Measurements from ENCODE around the gene MRPS30.

The MRPS30 gene

DNA sequence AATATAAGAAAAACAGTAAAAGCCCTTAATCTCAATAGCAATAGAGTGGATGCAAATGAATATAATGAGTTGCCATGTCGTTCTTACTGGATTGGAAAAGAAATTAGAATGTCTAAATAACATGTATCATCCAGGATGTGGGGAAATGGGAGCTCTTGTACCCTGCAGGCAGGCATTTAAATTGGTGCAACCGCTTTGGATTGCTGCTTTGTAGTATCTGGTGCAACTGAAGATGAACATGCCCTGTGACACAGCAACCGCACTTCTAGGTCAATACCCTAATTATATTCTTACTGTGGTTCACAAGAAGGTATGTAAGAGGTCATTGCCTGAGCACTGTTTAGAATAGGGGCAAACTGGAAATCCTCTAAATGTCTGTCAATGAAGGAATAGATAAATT is 18.9 kb downstream of the MRPS30 start:
- no peaks in the 10 kb centered on the region for H3K9me3 ChIP-seq (replicated peaks; ENCODE audit: low read length)
- no peak overlapping the region for H3K4me2 ChIP-seq (ENCODE audit: low read length)
- no peak overlapping the region for H3K9ac ChIP-seq (ENCODE audit: low read depth, low read length)
- no peak overlapping the region for H3K4me3 ChIP-seq (ENCODE audit: low read length)
- no peaks in the 10 kb centered on the region for H3K4me1 ChIP-seq (ENCODE audit: control insufficient read depth, insufficient read depth, low read length)
- no peaks in the 10 kb centered on the region for H3K27me3 ChIP-seq (ENCODE audit: control insufficient read depth, insufficient read depth, low read length)
- peaks cover 1% of the 10 kb centered on the region for H3K36me3 ChIP-seq (ENCODE audit: insufficient read depth, low read length)

DNA sequence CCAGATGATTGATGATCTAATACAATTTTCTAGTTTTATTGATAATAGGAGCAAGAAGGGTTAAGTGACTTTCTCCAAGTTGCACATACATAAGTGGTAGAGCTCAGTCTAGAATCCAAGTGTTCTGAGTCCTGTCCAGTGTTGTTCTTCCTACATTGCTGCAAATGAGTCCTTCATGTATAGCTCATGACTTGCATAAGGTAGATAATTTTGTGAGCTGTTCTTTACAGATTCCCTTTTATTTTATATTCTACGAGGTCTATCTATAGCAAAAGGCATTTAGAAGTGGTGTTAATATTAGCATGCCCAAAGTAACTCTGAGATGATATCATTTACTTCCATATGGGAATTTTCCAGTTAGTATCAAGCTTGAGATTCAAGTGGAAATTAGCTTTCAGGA is 20.0 kb downstream of the MRPS30 start:
- Histone ChIP-seq H3K9me3 (replicated peaks; ENCODE audit: low read length) (no peaks in the 10 kb centered on the region), H3K36me3 (ENCODE audit: insufficient read depth, low read length) (no peaks in the 10 kb centered on the region), H3K4me2 (ENCODE audit: low read length) (no peak overlapping the region), H3K27me3 (ENCODE audit: control insufficient read depth, insufficient read depth, low read length) (no peaks in the 10 kb centered on the region), H3K9ac (ENCODE audit: low read depth, low read length) (no peak overlapping the region), H3K4me1 (ENCODE audit: control insufficient read depth, insufficient read depth, low read length) (no peaks in the 10 kb centered on the region), H3K4me3 (ENCODE audit: low read length) (no peak overlapping the region)

GRCh38 chr5:44830951-44831350 is 22.2 kb downstream of the MRPS30 start:
- Histone ChIP-seq H3K9ac (ENCODE audit: low read depth, low read length) (no peak overlapping the region), H3K9me3 (replicated peaks; ENCODE audit: low read length) (no peaks in the 10 kb centered on the region), H3K4me3 (ENCODE audit: low read length) (no peak overlapping the region), H3K4me2 (ENCODE audit: low read length) (no peak overlapping the region), H3K27me3 (ENCODE audit: control insufficient read depth, insufficient read depth, low read length) (no peaks in the 10 kb centered on the region), H3K4me1 (ENCODE audit: control insufficient read depth, insufficient read depth, low read length) (no peaks in the 10 kb centered on the region), H3K36me3 (ENCODE audit: insufficient read depth, low read length) (no peaks in the 10 kb centered on the region)

- Histone ChIP-seq H3K9ac (ENCODE audit: low read depth, low read length) (no peak overlapping the region), H3K27me3 (ENCODE audit: control insufficient read depth, insufficient read depth, low read length) (no peaks in the 10 kb centered on the region), H3K4me2 (ENCODE audit: low read length) (no peak overlapping the region), H3K4me1 (ENCODE audit: control insufficient read depth, insufficient read depth, low read length) (no peaks in the 10 kb centered on the region), H3K4me3 (ENCODE audit: low read length) (no peak overlapping the region), H3K9me3 (replicated peaks; ENCODE audit: low read length) (no peaks in the 10 kb centered on the region), H3K36me3 (ENCODE audit: insufficient read depth, low read length) (no peaks in the 10 kb centered on the region)
Measured at GRCh38 chr5:44833249-44833648, 24.5 kb downstream of the MRPS30 start.

GRCh38 chr5:44835693-44836092 is 26.9 kb downstream of the MRPS30 start:
- Histone ChIP-seq H3K4me1 (ENCODE audit: control insufficient read depth, insufficient read depth, low read length) (no peaks in the 10 kb centered on the region), H3K9me3 (replicated peaks; ENCODE audit: low read length) (no peaks in the 10 kb centered on the region), H3K4me2 (ENCODE audit: low read length) (no peak overlapping the region), H3K27me3 (ENCODE audit: control insufficient read depth, insufficient read depth, low read length) (no peaks in the 10 kb centered on the region), H3K36me3 (ENCODE audit: insufficient read depth, low read length) (no peaks in the 10 kb centered on the region), H3K9ac (ENCODE audit: low read depth, low read length) (no peak overlapping the region), H3K4me3 (ENCODE audit: low read length) (no peak overlapping the region)

DNA sequence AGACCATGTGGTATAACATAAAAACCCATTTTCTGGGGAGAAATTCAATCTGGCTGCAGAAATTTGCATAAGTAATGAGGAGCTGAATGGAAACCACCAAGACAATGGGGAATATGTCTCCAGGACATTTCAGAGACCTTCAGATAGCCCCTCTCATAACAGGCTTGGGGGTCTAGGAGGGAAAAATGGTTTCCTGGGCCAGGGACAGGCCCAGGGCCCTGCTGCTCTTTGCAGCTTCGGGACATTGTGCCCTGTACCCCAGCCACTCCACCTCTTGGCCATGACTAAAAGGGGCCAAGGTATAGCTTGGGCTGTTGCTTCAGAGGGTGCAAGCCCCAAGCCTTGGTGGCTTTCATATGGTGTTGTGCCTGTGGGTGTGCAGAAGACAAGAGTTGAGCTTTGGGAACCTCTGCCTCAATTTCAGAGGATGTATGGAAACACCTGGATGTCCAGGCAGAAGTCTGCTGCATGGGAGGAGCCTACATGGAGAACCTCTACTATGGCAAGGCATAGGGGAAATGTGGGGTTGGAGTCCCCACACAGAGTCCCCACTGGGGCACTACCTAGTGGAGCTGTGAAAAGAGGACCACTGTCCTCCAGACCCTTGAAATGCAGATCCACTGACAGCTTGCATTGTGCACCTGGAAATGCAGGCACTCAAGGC is 30.4 kb downstream of the MRPS30 start:
- Histone ChIP-seq H3K36me3 (ENCODE audit: insufficient read depth, low read length) (no peaks in the 10 kb centered on the region), H3K9me3 (replicated peaks; ENCODE audit: low read length) (no peaks in the 10 kb centered on the region), H3K4me2 (ENCODE audit: low read length) (no peak overlapping the region), H3K4me3 (ENCODE audit: low read length) (no peak overlapping the region), H3K9ac (ENCODE audit: low read depth, low read length) (no peak overlapping the region), H3K4me1 (ENCODE audit: control insufficient read depth, insufficient read depth, low read length) (no peaks in the 10 kb centered on the region), H3K27me3 (ENCODE audit: control insufficient read depth, insufficient read depth, low read length) (no peaks in the 10 kb centered on the region)

DNA sequence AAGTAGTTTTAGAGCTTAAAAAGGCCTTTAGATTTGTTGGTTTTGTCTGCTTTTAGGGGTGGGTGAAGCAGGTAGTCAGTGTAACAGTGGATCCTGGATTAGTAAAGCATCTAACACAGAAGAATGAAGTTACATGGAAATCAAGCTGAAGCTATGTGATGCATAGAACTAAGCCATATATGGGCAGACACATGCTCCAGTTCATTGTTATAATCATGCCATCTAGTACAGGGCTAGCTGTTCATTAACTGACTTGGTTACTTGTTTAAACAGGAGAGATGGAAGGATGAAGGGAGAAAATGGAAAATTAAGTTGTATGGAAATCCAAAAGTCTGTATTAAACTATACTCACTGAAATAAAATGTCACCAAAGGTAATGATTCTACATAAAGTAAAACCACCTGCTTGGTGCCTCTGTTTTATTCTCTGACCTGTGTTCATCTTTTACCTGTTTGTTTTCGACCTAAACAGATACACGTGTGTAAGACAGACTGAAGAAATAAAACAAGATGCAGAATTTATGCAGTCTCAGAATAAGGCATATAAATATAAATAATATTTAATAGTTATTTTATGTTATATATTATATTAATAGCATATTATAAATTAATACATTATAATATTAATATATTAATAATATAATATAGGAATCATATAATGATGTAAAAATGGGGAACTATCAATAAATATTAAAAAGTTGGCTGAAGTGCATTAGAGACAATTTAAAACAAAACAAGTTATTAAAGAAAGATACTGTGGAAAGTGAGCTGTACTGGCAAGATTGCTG is 33.9 kb downstream of the MRPS30 start:
- H3K9me3 ChIP-seq (replicated peaks; ENCODE audit: low read length) = no peaks in the 10 kb centered on the region
- H3K4me3 ChIP-seq (ENCODE audit: low read length) = no peak overlapping the region
- H3K36me3 ChIP-seq (ENCODE audit: insufficient read depth, low read length) = no peaks in the 10 kb centered on the region
- H3K9ac ChIP-seq (ENCODE audit: low read depth, low read length) = no peak overlapping the region
- H3K4me2 ChIP-seq (ENCODE audit: low read length) = no peak overlapping the region
- H3K27me3 ChIP-seq (ENCODE audit: control insufficient read depth, insufficient read depth, low read length) = no peaks in the 10 kb centered on the region
- H3K4me1 ChIP-seq (ENCODE audit: control insufficient read depth, insufficient read depth, low read length) = no peaks in the 10 kb centered on the region

GRCh38 chr5:44844744-44845143 is 36.0 kb downstream of the MRPS30 start:
- H3K4me2 ChIP-seq (ENCODE audit: low read length) = no peak overlapping the region

GRCh38 chr5:44845777-44846176 is 37.0 kb downstream of the MRPS30 start:
- no peak overlapping the region for H3K9ac ChIP-seq (ENCODE audit: low read depth, low read length)
- H3K4me1 ChIP-seq (ENCODE audit: control insufficient read depth, insufficient read depth, low read length) = no peaks in the 10 kb centered on the region
- no peaks in the 10 kb centered on the region for H3K36me3 ChIP-seq (ENCODE audit: insufficient read depth, low read length)
- H3K9me3 ChIP-seq (replicated peaks; ENCODE audit: low read length) = no peaks in the 10 kb centered on the region
- no peak overlapping the region for H3K4me3 ChIP-seq (ENCODE audit: low read length)
- H3K4me2 ChIP-seq (ENCODE audit: low read length) = no peak overlapping the region
- no peaks in the 10 kb centered on the region for H3K27me3 ChIP-seq (ENCODE audit: control insufficient read depth, insufficient read depth, low read length)

More at GRCh38 chr5:44844744-44845143, 36.0 kb downstream of the MRPS30 start:
- no peaks in the 10 kb centered on the region for H3K9me3 ChIP-seq (replicated peaks; ENCODE audit: low read length)
- no peak overlapping the region for H3K4me3 ChIP-seq (ENCODE audit: low read length)
- H3K36me3 ChIP-seq (ENCODE audit: insufficient read depth, low read length) = no peaks in the 10 kb centered on the region
- H3K9ac ChIP-seq (ENCODE audit: low read depth, low read length) = no peak overlapping the region
- no peaks in the 10 kb centered on the region for H3K27me3 ChIP-seq (ENCODE audit: control insufficient read depth, insufficient read depth, low read length)
- no peaks in the 10 kb centered on the region for H3K4me1 ChIP-seq (ENCODE audit: control insufficient read depth, insufficient read depth, low read length)

DNA sequence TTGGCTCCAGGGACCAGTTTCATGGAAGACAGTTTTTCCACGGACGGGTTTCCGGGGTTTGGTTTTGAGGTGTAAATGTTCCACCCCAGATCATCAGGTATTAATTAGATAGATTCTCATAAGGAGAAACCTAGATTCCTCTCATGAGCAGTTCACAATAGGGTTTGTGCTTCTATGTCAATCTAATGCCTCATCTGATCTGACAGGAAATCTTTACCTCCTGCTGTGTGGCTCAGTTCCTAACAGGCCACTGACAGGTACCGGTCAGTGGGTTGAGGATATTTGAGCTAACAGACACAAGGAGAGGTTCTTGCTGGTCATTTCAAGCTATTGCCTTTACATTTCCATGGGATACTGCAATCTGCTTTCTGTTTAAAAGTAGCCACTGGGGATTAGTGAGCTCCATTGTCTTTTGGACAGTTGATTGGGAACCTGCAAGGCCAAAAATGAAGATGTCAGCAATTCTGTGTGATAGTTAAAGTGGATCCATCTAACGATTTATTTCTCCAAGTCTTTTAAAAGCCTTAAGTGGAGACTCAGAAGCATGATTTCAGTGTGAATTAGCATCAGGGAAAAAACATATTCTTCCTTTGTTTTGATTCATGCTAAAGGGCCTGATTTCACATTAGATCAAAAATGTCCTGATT is 38.6 kb downstream of the MRPS30 start:
- Histone ChIP-seq H3K4me1 (ENCODE audit: control insufficient read depth, insufficient read depth, low read length) (no peaks in the 10 kb centered on the region), H3K4me2 (ENCODE audit: low read length) (no peak overlapping the region), H3K9me3 (replicated peaks; ENCODE audit: low read length) (no peaks in the 10 kb centered on the region), H3K36me3 (ENCODE audit: insufficient read depth, low read length) (no peaks in the 10 kb centered on the region), H3K27me3 (ENCODE audit: control insufficient read depth, insufficient read depth, low read length) (no peaks in the 10 kb centered on the region), H3K9ac (ENCODE audit: low read depth, low read length) (no peak overlapping the region), H3K4me3 (ENCODE audit: low read length) (no peak overlapping the region)

DNA sequence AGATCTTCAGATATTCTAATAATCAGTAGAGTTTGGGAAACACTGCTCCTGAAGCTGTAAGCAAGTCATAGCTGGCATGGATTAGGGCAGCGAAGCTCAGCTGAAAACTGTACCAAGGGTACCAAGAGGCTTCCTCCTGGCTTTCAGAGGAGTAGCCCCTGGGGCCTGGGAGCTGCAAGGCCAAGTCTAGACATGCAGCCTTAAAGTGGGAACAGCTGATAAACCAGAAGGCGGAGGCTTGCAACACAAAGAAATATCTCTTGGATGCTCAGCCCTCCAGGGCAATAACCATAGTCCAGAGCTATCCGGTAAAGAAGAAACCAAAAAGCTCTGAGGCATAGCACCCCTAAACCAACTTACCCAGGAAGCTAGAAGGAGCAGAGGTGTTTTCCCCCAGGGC is 51.5 kb downstream of the MRPS30 start:
- Histone ChIP-seq H3K9me3 (replicated peaks; ENCODE audit: low read length) (no peaks in the 10 kb centered on the region), H3K4me2 (ENCODE audit: low read length) (no peak overlapping the region), H3K36me3 (ENCODE audit: insufficient read depth, low read length) (no peaks in the 10 kb centered on the region), H3K4me1 (ENCODE audit: control insufficient read depth, insufficient read depth, low read length) (no peaks in the 10 kb centered on the region), H3K27me3 (ENCODE audit: control insufficient read depth, insufficient read depth, low read length) (no peaks in the 10 kb centered on the region), H3K9ac (ENCODE audit: low read depth, low read length) (no peak overlapping the region), H3K4me3 (ENCODE audit: low read length) (no peak overlapping the region)

All from skeletal muscle satellite cell (primary cell).